ENCODE measurements around the gene CRYGN.

The CRYGN gene

DNA sequence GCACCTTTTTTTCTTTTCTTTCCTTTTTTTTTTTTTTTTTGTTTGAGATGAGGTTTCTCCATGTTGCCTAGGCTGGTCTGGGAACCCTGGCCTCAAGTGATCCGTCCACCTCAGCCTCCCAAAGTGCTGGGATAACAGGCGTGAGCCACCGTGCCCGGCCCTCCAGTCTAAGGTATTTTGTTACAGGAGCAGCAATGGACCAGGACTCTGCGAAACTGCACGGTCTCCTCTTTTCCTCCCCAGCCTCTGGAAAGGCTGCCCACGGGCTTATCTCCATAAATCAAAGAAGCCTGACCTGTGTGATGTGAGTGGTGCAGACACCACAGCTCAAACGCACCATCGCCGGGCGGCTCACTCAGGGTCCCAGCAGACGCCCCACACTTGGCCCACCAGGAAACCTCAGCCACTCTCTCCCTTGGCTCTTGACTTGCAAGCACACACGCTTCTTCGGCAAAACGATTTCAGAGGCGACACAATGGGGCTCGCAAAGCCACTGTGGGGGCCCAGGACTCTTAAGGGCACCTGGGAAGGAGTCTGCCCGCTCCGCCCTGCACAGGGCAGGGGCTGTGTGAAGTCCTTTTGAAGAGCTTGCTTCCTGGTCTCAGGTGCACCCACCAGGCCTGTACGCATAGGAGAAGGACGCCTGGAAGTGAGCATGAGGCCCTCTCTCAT, 50.7 kb downstream of the CRYGN start:
- no peak for DNase-seq

DNA sequence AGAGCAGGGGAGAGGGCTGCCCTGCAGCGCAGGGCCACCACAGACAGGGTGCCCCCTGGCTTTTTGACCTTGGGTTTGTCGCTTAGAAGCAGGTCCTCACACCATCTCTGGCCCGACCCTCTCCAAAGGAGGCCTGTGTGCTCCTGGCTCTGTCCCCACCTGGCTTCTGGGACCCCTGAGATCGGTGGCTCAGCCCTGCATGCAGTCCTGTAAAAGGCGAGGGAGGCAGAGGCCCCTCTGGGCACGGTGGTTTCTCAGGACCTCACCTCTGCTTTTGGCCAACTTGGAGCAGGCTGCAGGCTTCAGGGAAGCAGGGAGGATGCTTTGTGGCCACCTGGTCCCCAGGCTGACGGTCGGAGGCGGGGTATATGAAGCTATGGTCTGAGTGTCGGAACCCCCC, 51.5 kb downstream of the CRYGN start:
- DNase-seq: no peak

DNA sequence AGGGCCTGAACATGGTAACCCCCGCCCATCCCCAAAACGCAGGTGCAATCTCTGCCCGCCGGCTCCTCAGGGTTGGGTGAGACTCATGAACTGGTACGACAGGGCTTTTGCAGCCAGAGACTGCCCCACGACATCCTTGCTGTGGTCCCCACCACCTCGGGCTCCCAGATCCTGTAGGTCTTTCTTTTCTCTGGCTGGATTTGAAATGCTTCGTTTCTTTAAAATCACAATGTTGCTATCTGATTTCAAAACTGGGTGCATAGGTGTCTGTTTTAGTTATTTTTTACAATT, 52.0 kb downstream of the CRYGN start:
- no peak for DNase-seq

DNA sequence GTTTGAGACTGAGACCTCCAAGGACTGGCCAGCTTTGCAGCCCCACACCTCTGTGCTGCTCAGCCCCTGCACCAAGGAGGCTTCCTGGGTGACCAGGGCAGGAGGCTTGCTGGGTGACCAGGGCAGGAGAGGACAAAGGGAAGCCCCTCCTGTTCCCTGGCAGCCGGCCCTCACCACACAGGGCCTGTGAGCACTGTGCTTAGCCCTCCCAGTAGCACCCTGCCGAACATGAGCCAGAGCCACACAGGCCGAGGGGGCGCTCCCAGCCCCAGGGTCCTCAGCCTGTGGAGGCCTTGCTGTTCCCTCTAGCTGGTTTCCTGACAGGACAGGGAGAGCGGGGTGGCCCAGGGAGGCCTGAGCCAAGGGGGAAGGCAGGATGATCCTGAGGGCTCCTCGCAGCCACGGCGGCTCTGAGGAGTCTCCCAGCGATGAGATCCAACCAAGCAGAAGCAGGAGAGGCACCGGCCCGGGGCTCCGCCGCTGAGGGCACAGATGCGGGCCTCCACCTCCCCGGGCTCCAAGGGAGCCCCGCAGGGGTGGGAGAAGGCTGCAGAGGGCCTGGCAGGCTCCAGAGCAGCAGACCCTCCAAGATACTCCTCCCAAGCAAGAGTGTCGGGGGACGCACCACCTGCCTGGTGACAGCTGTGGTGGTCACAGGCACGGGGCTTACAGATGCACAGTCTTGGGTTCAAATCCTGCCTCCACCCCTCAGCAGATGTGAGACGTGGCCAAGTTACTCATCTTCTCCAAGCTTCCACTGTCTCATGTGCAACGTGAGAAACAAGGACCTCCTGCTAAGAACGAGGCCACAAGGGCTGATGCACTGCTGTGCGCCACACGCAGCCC, 52.6 kb downstream of the CRYGN start:
- no peak for DNase-seq

DNA sequence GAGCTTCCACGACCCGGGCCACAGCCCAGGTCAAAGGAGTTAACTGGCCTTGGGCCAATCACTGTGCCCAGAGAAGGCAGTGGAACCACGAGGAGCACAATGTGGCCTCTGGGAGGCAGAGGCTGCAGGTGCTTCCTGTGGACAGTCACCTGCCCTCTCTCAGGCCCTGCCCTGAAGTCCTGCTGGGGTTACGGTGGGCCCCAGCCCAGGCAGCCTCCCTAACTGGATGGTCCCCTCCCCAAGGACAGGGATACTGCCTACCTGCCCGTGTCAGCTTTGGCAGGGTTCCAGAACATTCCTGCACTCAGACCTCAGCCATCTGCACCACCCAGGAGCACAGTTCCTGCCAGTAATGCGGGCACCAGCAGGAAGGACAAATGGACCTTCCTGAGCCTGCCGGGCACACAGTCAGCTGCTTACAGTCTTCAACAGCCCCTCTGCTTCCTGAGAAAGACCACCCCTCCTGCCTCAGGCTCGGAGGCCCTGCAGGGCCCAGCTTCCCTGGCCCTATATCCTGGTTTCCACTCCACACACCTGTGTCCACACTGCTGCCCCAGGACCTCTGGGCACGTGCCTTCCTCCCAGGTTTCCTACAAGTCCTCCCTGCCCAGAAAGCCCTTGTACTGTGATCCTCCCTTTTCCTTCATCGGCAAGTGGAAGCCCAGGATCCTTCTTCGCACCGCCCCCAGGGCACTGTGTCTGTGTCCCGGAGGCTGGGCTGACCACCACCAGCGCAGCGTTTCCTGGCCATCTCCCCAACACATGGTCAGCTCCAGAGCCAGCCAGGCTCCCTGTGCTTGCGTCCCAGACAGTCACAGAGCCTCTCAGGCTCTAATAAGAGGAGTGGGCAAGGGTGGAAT, 53.4 kb downstream of the CRYGN start:
- no peak for DNase-seq

DNA sequence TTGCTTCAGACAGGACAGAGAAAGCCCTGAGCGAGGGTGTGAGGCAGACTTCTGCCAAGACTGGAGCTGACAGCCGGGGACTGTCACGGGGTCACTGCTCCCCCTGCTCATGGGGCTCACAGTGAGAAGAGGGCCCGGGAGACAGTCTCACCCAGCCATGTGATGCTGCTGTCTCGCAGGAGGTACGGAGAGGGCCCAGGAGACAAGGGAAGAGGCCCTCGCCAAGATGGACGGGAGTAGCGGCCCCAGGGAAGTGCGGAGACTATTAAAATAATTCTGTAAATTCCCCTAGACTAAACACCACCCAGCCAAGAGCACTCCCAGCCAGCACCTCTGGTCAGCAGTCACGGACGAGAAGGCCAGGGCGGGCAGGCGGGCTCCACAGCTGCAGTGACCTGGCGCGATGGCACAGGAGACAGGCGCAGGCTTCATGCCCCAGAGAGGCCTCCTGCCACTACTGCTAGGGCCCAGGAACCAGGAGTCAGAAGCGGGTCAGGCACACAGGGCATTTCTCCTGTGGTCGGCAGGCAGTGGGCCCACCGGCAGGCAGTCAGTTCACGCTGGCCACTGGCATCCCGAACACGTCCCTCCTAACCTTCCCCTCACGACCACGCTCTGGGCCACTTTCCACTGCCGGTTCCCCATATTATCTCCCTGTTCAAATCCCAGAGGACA, 54.2 kb downstream of the CRYGN start:
- no peak for DNase-seq

DNA sequence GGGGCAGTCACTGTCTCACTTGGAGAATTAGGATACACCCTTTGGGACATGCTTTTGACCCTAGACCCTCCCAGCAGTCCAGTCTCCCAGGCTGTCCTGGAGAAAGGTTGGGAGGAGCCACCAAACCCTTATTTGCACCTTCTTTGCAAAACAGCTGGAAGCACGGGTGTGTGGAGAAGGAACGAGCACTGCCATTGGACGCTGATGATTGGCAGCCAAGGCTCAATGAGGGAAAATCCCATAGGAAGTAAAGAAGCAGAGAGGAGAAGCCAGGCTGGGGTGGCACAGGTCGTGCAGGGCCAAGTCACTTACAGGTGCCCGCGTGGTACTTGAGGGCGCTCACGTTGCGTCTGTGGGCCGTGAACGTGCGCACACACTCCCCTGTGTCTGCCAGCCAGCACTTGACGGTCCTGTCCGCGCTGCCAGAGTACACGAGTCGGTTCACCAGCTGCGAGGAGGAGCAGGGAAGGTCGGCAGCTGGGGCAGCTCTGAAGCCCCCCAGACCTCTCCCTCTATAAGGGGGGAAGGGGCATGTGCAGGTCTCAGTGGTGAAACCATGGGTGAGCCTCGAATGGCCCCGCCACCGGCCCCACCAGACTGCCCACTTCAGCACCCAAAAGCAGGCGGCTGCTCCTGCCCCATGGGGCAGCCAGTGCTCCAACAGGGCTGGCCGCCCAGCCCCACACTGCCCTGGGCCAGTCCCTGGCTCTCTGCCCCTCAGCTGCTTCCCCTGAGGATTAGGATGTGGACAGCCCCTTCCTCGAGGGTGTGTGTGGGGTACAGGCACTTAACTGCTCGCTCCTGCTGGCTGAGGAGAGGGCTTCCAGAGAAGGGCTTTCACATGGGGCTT, 54.9 kb downstream of the CRYGN start:
- DNase-seq: no peak

DNA sequence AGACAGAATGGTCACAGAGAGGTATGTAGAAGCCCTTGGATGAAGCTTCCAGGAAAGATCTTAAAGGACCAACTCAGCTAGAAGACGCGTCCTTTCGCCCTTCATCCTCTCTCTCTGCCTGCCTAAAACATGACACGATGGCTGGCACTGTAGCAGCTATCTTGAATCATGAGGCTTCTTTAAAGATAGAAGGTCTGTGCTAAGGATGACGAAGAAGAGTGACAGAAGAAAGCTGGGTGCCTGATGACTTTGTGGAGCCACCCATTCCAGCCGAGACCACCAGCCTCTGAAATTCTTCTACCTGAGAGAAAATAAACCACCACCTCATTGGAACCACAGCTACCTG, 55.6 kb downstream of the CRYGN start:
- no peak for DNase-seq

DNA sequence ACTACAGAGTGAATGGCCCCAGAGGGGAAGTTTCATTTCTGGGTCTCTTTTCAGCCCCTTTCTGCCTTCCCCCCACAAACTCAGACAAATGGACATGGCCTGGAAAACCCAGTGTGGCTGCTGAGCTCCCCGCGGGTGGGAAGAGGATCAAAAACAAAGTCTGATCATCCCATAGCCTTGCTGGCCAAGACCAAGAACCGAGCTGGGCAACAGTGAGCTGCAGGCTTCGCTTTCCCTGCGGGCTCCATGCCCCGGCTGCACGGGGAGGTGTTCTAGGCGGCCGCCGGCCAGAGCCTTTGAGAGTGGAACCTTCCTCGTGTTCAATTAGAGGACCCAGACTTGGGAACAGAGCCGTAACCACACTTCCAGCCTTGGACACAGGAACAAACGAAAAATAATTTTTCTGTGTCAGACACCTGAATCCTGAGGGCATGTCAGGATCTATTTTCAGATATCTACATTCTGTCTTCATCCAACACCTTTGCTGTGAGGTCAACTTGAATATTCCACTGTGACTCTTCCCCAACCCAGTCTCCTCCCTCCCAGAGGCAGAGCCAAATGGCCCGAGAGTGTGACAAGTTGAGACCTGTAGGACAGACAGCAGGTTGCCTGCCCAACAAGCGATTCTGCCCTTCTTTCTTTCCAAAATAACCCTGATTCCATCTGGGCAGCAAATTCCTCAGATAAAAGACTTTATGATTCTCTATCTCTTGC, 56.1 kb downstream of the CRYGN start:
- DNase-seq: no peak

DNA sequence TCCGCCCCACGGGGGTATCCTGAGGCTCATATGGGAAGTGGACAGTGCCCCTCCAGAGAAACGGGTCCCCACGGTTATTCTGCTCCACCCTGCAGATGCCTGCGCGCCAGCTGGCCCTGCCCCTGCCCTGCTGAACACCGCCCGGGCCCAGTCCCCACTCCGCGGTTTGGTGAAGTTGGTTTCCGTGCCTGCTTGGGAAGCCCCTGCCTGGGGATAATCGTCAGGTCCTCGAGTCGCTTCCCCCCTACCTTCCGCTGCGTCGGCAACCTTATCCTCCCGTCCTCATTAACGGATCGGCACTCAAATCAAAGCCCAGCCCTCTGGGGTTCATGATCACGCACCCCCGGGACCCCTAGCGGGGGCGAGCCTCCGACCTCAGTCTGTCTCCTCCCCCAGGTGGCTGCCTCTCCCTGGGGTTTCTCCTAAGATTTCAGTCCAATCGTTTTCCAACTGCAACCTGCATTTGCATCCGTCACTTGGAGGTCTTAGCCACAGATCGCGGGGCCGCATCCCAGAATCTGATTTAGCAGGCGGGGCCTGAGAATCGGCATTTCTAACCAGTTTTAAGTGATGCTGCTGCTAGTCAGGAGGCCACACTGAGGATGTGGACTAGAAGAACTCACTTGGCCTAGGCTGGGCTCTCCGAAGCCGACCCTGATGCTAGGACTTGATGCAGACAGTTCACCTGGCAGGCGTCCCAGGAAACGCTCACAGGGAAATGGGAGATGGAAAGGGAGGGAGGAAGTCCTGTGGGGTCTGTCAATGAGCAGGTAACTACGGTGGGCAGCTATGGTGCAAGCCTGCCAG, 57.7 kb downstream of the CRYGN start:
- peak; percentile 18 for DNase-seq

DNA sequence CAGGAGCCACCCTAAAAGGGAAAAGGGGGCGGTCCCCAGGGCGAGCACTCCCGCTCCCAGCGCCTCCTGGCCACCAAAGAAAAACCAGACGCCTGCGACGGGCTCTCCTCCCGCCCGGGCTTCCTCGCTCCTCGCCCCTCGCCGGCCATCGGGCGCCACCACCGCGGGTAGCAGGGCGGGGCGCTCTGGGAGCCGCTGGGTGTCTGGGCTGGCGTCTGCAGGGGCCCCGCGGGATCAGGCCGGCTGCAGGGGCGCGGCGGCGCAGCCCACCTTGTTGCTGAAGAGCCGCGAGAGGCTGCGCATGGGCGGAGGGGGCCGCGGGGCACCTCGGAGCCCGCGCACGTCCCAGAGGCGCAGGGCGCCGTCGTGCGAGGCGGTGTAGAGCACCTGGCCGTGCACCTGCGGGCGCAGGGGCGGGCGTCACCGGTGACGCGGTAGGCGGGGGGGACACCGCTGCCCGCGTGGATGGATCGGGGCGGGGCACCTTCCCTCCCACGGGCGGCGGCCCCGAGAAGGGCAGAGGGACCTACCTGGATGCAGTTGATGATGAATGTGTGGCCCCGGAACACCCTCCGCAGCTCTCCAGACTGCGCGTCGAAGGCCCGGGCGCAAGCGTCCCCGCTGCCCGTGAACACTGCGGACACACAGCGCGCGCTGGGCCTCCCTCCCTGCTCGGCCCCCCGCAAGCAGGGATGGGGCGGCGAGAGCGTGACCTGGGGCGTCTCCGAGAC, 58.4 kb downstream of the CRYGN start:
- DNase-seq: peak; percentile 55

DNA sequence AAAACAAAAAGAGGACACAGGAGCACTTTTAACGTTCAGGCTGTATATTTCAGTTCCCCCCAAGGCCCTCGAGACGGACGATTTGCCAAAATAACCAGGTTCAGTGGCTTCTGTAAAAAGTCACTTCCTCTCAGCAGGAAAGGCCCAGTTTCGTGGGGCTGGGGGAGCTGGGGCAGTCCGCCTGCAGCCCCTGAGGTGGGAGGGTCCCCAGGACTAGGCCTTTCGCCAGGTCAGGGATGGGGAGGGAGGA, 58.9 kb downstream of the CRYGN start:
- DNase-seq: no peak

DNA sequence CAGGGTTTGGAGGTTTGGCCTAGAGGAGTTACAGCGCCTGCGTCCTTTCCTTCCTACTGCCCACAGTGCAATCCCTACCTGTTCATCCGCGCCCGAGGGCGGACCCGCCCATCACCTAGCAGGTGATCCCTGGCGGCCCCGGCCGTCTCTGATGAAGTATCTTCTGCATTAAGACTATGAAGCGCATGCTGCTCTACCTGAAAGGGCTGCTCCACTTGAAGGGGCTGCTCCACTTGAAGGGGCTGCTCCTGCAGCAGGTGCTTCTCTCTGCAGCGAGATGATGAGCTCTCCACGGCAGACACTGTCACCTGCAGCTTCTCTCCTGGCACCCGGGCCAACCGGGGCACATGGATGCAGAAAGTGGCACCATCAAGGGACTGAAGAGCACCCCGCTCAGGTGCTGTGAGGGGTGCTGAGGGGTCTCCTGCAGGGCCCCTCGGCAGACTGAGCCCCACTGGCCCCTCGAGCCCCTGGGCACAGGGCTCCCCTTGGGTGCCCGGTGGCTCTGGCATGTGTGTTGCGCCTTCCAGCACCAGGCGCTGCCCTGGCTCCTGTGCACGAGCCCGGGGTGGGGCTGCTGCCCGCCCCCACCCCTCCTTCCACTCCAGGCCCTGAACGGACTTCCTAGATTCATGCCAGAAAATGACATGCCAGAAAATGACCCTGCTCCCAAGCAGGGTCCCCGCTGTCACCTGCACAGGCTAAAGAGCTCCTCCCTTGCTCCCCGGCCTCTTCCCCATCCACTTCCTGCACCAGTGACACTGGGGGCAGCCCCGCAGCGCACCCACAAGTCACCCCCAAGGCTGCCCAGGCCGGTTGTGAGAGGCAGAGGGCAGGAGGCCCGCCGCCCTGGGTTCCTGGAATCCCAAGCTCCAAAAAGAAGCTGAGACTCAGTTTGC, 59.5 kb downstream of the CRYGN start:
- no peak for DNase-seq

DNA sequence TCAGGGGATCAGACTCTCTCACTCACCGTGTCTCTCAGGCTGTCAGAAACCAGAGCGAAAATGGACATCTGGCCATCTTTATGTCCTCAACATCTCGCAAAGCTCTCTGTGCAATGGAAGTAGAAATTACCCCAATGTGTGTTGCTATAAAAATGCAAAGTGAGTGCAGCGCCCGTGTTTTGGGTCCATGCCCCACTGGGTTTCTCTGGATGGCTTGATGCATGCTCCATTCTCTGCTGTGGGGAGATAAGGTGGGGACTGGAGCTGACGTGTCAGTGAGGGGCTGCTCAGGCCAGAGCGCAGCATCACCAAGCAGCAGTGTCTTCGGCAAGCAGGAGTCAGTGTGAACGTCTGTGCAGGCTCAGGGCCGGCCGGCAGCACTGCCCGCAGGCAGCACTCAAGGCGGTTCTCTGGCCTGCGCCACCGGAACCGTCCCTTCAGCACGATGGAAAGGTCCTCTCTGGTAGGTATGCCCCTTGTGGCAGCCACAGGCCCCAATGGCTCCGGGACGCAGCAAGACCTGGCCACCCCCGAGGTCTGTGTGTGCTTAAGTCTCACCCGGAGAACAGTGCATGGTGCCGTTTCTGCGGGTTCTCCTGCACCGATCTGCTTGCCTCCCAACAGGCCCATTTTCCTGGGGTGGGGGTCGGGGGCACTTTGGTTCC, 60.3 kb downstream of the CRYGN start:
- DNase-seq: no peak

DNA sequence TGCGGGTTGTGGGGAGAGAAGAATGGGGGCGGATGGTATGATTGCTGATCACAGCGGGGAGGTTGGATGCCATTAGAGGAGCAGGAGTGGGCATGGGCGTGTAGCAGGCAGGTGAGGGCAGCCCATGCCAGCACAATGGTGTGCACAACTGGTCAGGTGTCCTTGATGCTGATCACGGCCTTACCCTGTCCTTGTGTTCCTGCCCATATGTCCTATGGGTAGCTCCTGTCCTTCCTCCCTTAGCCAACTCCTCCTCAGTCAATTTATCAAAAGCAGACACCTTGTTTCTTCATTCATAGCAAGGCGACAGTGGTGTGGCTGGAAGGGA, 60.8 kb downstream of the CRYGN start:
- no peak for DNase-seq
